ENCODE results near the gene CDH23. TPM values are rescaled to one million over a fixed set of nuclear protein-coding genes. Genes with fewer than 3 reads are reported as not detected.

CDH23 gene
- total RNA-seq, 6 donors from 2014 or later: 4.7 to 29.3 (median 10.4) TPM

- Histone ChIP-seq H3K9me3 (no peaks in the 10 kb centered on the region), H3K27ac (no peak overlapping the region), H3K4me3 (no peak overlapping the region), H3K27me3 (no peaks in the 10 kb centered on the region), H3K4me1 (peaks cover 0 to 4% (median 0%) of the 10 kb centered on the region in 4 donors), H3K36me3 (no peaks in the 10 kb centered on the region)
- DNase-seq (no peak), ATAC-seq (ENCODE audit: low FRiP score in 2 of 2) (no peak)
- 78 to 87% methylated on average over 3 to 6 of the region's 6 CpGs for WGBS, 2 donors
- TF ChIP-seq POLR2A (IDR thresholded peaks at IDR 0.05): no peak
- TF ChIP-seq POLR2AphosphoS5 (IDR thresholded peaks at IDR 0.05): no peak
- no peak for TF ChIP-seq CTCF (IDR thresholded peaks at IDR 0.05)
- no peak for TF ChIP-seq EP300 (IDR thresholded peaks at IDR 0.05)
Observed at GRCh38 chr10:71631007-71631861, 234.5 kb downstream of the CDH23 start.

GRCh38 chr10:71632200-71632820 is 235.6 kb downstream of the CDH23 start:
- Histone ChIP-seq H3K27me3 (no peaks in the 10 kb centered on the region), H3K4me1 (peaks cover 0 to 5% (median 2%) of the 10 kb centered on the region in 4 donors), H3K27ac (no peak overlapping the region), H3K4me3 (no peak overlapping the region), H3K9me3 (no peaks in the 10 kb centered on the region), H3K36me3 (no peaks in the 10 kb centered on the region)
- DNase-seq (no peak), ATAC-seq (ENCODE audit: low FRiP score in 2 of 2) (no peak)
- TF ChIP-seq POLR2A (IDR thresholded peaks at IDR 0.05): no peak
- no peak for TF ChIP-seq EP300 (IDR thresholded peaks at IDR 0.05)
- TF ChIP-seq CTCF (IDR thresholded peaks at IDR 0.05): no peak
- TF ChIP-seq POLR2AphosphoS5 (IDR thresholded peaks at IDR 0.05): no peak
- 82 to 91% methylated on average over 6 of the region's 6 CpGs for WGBS, 2 donors

GRCh38 chr10:71632896-71633600 is 236.3 kb downstream of the CDH23 start:
- H3K27ac ChIP-seq: no peak overlapping the region

GRCh38 chr10:71633920-71634319 is 237.2 kb downstream of the CDH23 start:
- TF ChIP-seq POLR2A (IDR thresholded peaks at IDR 0.05) (no peak), POLR2AphosphoS5 (IDR thresholded peaks at IDR 0.05) (no peak), EP300 (IDR thresholded peaks at IDR 0.05) (no peak), CTCF (IDR thresholded peaks at IDR 0.05) (no peak)
- no peaks in the 10 kb centered on the region for H3K9me3 ChIP-seq
- 93 to 100% methylated on average over 2 to 4 of the region's 4 CpGs for WGBS, 2 donors
- no peak for DNase-seq
- H3K4me3 ChIP-seq: no peak overlapping the region
- no peaks in the 10 kb centered on the region for H3K27me3 ChIP-seq
- ATAC-seq (ENCODE audit: low FRiP score in 2 of 2): no peak
- no peak overlapping the region for H3K27ac ChIP-seq
- peaks cover 8 to 18% (median 13%) of the 10 kb centered on the region in 4 donors for H3K4me1 ChIP-seq
- no peaks in the 10 kb centered on the region for H3K36me3 ChIP-seq

More at GRCh38 chr10:71632896-71633600, 236.3 kb downstream of the CDH23 start:
- no peak for ATAC-seq (ENCODE audit: low FRiP score in 2 of 2)
- Histone ChIP-seq H3K36me3 (no peaks in the 10 kb centered on the region), H3K27me3 (no peaks in the 10 kb centered on the region), H3K9me3 (no peaks in the 10 kb centered on the region), H3K4me1 (peaks cover under 1 to 10% (median 7%) of the 10 kb centered on the region in 4 donors), H3K4me3 (no peak overlapping the region)
- TF ChIP-seq EP300 (IDR thresholded peaks at IDR 0.05) (no peak), CTCF (IDR thresholded peaks at IDR 0.05) (no peak), POLR2A (IDR thresholded peaks at IDR 0.05) (no peak), POLR2AphosphoS5 (IDR thresholded peaks at IDR 0.05) (no peak)
- 89 to 91% methylated on average over 10 of the region's 10 CpGs for WGBS, 2 donors
- no peak for DNase-seq

Measured in upper lobe of left lung (tissue), 6 donors.